GM10266 (cell line): ENCODE data around the gene SORCS3.

Experiments used
- DNase-seq: peaks from one replicate; pipeline ENCODE4 v3.0.0; 2012; ENCODE audit errors: extremely low spot score
- TF ChIP-seq, protein P1 (sequence below): IDR thresholded peaks from 2 replicates; pipeline ENCODE4 v1.5.1; 2012; ENCODE audit warnings: mild to moderate bottlenecking, low read depth; ENCODE audit not compliant: control insufficient read depth, insufficient read depth; ENCODE audit errors: missing control alignments

Gene SORCS3

DNA sequence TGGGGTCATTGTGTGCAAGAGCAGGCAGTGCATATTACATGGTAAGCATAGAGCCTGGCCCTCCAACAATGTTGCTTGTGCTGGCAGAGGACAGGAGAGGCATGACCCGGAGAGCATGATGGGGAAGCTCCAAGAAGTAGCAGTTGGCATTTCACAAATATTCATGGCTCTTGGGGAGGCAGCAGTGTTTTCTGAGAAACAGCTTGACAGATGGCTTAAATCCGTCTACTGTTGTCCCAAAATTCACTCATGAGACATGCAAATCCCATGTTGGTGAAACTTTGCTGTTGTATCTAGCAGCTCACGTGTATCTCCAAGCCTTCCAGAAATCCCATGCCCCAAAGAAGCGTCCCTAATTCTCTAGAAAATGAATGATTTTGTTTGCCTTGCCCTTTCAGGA lies 487.0 kb downstream of the SORCS3 start:
- no peak for DNase-seq
- TF ChIP-seq, protein P1, sequence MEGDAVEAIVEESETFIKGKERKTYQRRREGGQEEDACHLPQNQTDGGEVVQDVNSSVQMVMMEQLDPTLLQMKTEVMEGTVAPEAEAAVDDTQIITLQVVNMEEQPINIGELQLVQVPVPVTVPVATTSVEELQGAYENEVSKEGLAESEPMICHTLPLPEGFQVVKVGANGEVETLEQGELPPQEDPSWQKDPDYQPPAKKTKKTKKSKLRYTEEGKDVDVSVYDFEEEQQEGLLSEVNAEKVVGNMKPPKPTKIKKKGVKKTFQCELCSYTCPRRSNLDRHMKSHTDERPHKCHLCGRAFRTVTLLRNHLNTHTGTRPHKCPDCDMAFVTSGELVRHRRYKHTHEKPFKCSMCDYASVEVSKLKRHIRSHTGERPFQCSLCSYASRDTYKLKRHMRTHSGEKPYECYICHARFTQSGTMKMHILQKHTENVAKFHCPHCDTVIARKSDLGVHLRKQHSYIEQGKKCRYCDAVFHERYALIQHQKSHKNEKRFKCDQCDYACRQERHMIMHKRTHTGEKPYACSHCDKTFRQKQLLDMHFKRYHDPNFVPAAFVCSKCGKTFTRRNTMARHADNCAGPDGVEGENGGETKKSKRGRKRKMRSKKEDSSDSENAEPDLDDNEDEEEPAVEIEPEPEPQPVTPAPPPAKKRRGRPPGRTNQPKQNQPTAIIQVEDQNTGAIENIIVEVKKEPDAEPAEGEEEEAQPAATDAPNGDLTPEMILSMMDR: no peak

DNA sequence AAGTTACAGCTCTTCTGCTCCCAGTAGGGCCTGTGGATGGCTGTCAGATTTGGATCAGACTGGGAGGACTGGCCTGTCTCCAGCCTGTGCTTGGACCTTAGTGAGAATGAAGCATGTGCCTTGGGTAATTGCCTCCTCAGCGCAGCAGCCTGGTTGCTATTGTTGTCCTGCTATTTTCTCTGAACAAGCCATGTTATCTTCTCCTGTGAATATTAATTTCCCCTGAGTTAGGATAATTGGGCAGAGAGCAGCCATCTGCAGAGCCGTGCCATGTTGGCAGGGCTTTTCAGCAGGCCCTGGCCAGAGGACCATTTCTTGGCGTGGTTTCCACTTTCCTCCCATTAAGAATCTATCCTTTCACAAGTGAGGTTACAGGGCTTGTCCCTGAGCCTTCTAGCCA lies 497.3 kb downstream of the SORCS3 start:
- TF ChIP-seq, protein P1: no peak
- DNase-seq: no peak

DNA sequence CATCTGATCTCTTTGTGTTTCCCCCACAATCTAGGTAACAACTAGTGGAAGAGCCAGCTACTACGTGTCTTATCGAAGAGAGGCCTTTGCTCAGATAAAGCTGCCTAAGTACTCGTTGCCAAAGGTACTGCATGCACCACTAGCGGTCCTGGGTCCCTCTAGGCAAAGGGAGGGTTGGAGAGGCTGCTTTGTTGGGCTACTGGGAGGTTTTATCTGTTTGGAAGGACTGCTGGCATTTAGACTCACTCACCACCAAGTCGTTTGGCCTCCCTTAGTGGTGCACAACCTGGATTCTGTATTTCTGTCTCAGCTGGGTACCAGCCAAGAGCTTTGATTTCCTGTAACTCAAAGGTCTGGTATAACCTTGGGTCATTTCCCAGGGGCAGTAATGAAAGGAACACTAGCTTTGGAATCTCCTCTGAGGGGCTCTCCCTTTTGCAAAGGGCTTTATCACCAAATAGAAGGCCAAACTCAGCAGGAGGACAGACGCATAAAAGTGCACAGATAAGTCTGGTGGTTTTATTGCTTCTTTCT lies 498.3 kb downstream of the SORCS3 start:
- TF ChIP-seq, protein P1: no peak
- no peak for DNase-seq

DNA sequence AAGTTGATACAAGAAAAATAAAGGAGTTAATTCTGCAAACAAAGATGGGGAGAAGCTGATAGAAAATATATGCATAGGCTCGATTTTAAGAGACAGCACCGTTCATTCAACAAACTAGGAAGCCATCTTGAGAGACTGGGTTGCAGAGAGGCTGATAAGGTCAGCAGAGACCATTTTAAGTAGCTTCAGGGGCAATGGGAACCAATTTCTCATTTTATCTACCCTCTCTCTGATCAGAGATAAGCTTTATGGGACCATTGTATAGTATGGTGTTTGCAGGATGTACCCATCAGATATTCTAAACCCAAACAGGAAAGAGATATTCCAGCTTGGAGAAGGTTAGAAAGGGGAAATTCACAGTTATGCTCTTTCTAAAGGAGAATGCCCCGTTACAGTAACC lies 499.5 kb downstream of the SORCS3 start:
- no peak for DNase-seq
- TF ChIP-seq, protein P1: no peak

DNA sequence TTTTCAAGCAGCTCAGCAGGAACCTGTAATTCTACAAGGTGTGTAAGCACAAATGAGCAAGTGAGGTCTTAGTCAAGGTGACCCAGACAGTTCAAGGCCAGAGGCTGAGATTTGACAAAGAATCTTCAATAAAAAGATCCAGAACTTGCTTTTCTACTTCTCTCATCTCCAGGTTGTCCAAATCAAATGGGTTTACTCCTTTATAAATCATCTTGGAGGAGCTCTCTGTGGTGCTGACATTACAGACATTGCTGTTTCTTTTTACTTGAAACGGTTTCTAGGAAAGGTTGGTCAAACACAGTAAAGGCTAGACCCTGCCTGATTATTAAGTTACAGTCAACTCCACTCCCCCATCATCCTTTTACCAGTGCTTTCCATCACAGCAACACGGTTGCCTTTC lies 504.6 kb downstream of the SORCS3 start:
- no peak for DNase-seq
- TF ChIP-seq, protein P1: no peak

DNA sequence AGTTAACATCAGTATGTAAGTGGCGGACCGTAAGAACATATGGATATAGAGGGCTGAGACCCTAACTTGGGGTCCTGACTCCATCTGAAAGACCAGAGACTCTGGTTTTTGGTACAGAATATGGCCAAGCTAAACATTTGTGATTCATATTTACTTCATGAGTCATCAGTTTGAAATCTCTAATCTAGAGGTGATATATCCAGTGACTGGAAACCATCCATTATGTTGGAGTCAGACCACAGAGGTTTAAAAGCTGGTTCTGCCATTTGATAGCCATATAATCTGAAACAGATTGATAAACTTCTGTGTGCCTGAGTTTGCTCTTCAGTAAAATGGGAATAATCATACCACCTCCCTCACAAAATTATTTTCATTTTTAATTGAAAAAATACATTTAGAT lies 505.3 kb downstream of the SORCS3 start:
- TF ChIP-seq, protein P1: no peak
- DNase-seq: no peak

DNA sequence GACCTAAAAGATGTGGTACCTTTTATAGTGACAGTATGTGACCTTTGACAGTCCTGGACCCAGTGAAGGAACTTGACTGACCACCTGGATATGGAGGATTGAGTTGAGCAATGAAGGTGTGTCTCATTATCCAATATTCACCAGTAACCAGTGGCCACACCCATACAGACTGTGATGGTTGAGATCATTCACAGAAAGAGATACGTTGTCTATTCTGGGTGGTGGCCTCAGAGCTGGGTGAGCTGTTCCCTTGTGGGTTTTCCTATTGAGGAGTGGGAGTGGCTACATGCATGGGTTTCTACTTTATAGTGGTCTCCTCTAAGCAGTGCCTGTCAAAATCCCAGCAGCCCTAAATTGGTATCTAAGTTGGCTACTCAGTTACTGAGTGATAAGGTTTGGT lies 507.4 kb downstream of the SORCS3 start:
- TF ChIP-seq, protein P1: no peak
- no peak for DNase-seq
